ENCODE measurements around the gene MRPL11.

Gene MRPL11

DNA sequence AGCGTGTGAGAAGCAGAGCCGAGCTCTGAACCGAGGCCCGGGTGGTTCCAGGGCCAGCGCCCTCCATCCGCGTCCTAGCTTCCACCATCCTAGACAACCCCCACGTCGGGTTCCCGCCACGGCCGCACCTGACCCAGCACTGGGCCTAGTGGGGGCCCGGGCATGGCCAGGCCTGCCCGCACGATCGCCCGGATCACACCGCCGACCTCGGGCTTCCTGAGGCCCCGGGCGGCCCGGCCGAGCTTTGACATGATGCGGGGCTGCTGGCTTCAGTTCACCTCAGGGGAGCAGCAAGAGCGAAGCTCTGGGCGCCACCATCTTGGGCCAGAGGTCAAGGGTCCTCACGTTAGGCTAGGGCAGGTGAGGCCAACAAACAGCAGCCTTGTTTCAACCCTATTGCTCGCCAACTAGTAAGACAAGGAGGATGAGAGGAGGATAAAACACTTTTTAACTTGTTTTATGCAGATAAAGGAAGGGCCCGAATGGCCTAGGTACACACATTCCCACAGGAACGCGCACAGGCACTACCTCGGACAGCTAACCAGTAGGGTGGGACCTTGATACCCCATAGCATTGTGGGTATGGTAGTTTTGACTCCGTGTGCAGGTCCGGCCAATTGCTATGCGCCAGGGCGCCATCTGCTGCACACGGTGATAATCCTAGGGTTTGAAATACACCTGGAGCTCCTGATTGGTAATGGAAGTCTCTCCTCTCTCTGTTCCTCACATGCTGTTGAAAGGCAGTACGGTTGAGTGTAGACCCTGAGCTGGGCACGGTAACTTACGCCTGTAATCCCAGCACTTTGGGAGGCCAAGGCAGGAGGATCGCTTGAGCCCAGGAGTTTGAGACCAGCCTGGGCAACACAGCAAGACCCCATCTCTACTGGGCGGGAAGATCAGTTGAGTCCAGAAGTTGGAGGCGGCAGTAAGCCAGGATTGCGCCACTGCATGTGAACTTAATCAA is at the start of gene MRPL11:
MRPL11 (minus strand) TSS at position 345 of the 963 bp plus-strand sequence; CDS start at position 251, 94 bp downstream.
- H3K36me3 ChIP-seq: peaks cover 16 to 32% (median 24%) of the 10 kb centered on the region in 3 donors
- intact Hi-C loops (cut with DNase I; ENCODE audit: low total_unique reads): no loop called here

DNA sequence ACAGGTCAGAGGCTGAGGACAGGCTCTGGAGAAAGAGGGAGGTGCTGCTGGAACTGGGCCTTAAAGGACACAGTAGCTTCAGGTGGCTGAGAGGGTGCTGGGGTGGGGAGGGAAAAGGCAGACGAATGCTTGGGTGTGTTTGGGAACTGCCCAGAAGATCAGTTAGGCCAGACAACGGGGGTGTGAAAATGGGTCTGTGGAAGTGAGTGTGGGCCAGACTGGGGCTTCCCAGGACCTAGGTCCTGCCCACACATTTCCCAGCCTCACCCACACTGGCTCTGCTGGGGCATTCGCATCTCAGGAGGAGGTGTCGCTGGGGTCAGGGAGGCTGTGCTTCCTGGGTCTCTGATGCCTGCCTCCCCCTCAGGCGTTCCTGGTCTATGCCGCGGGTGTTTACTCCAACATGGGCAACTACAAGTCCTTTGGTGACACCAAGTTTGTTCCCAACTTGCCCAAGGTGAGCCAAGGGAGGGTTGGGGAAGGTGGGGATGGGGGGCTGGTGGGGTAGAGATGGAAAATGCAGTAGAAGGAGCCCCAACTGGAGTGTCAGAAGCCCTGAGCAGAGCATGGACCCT is 46.2 kb upstream of the MRPL11 start:
- H3K36me3 ChIP-seq: peaks cover 0 to 73% (median 16%) of the 10 kb centered on the region in 3 donors
- peaks cover 0 to 10% (median 8%) of the 10 kb centered on the region in 4 donors for H3K4me1 ChIP-seq
- no peak for DNase-seq
- no peak for TF ChIP-seq CTCF (IDR thresholded peaks at IDR 0.05)
- H3K27me3 ChIP-seq: no peaks in the 10 kb centered on the region
- no peak overlapping the region for H3K27ac ChIP-seq
- intact Hi-C loops (cut with DNase I; ENCODE audit: low total_unique reads): no loop called here
- no peak overlapping the region for H3K4me3 ChIP-seq
- H3K9me3 ChIP-seq: no peaks in the 10 kb centered on the region

More for the DNA sequence above, at the start of gene MRPL11:
- TF ChIP-seq CTCF (IDR thresholded peaks at IDR 0.05): peak; percentile 50 to 57
- Histone ChIP-seq H3K9me3 (peaks cover 0 to 6% (median 0%) of the 10 kb centered on the region in 3 donors), H3K4me3 (peak within 1 kb of the TSS; percentile 71 to 79), H3K4me1 (peaks cover 0 to 9% (median 6%) of the 10 kb centered on the region in 4 donors), H3K27ac (peak within 1 kb of the TSS; percentile 70 to 79), H3K27me3 (no peaks in the 10 kb centered on the region)
- peak; percentile 91 for DNase-seq

DNA sequence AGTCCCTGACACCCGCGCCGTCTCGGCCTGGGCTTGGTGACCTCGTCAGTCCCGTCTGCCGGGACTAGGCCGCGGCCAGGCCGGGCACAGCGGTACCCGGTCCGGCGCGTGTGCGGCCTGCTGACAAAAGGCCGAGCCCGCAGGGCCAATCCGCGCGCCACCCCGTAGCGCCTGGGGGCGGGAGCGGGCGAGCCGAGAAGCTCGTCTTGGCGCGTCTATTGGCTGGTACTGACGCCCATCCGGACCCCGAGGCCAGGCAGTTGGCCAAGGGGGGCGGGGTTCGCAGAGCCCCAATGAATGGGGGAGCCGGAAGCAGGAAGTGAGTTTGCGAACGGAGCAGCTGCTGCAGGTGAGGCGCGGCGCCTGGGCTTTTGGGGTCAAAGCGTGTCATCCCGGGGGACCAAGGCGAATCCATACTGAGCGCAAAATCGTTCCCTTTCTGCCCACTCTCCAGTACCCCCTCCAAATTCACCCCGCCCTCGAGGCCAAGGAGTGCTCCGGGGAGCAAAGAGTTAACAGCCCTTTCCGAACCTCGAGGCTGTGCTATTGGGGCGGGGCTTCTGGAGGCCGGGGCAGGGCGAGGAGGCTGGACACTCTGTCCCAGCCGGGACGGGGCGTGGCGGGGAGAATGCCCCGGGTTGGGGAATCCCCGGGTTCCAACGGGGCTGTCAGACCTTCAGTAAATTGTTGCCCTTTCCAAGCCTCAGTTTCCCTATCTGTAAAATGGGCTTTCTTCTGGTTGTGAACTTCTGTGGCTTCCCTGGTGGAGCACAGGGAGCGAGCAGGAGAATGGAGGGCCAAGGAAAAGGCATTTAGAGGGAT is 41.7 kb upstream of the MRPL11 start, which contains the start of gene DPP3:
DPP3 (plus strand) TSS at position 318 of the 822 bp plus-strand sequence. CDS start 1,767 bp downstream, outside the sequence.
- H3K9me3 ChIP-seq: no peaks in the 10 kb centered on the region
- intact Hi-C loops (cut with DNase I; ENCODE audit: low total_unique reads): no loop called here
- TF ChIP-seq CTCF (IDR thresholded peaks at IDR 0.05): no peak
- peaks cover 0 to 22% (median 15%) of the 10 kb centered on the region in 4 donors for H3K4me1 ChIP-seq
- H3K4me3 ChIP-seq: peak within 1 kb of the TSS; percentile 67 to 77
- no peaks in the 10 kb centered on the region for H3K27me3 ChIP-seq
- peak within 1 kb of the TSS; percentile 84 to 97 for H3K27ac ChIP-seq
- H3K36me3 ChIP-seq: peaks cover 6 to 49% (median 10%) of the 10 kb centered on the region in 3 donors
- DNase-seq: peak; percentile 96 to 99

- peak; percentile 58 to 79 for DNase-seq
- intact Hi-C loops (cut with DNase I; ENCODE audit: low total_unique reads): loop anchor here (2.0 kb wide), 1 partner anchor 19 kb away; no protein-coding TSS in a partner anchor
- no peaks in the 10 kb centered on the region for H3K9me3 ChIP-seq
Observed at GRCh38 chr11:66479394-66480116, 40.9 kb upstream of the MRPL11 start.

More at GRCh38 chr11:66479394-66480116, 40.9 kb upstream of the MRPL11 start:
- Histone ChIP-seq H3K27me3 (no peaks in the 10 kb centered on the region), H3K4me1 (peaks cover 0 to 22% (median 15%) of the 10 kb centered on the region in 4 donors), H3K27ac (peak overlapping the region; percentile 84 to 97), H3K4me3 (peak overlapping the region; percentile 67 to 77), H3K36me3 (peaks cover 14 to 49% (median 14%) of the 10 kb centered on the region in 3 donors)
- TF ChIP-seq CTCF (IDR thresholded peaks at IDR 0.05): no peak

Data from tibial artery (tissue), 4 donors.